HG02840 (cell line): ENCODE results near the gene RAB30.
"Not testable (repeated sequence)": the region's sequence is repeated elsewhere in the genome, so short reads cannot be mapped to it uniquely, and the experiment has no call there.

Source experiments
- ATAC-seq: cut with Tn5 transposase; IDR thresholded peaks from one replicate; pipeline ENCODE4 v1.9.1; 2021; ENCODE audit warnings: mild to moderate bottlenecking, moderate library complexity, moderate number of reproducible peaks; ENCODE audit not compliant: unreplicated experiment, low FRiP score

The RAB30 gene

DNA sequence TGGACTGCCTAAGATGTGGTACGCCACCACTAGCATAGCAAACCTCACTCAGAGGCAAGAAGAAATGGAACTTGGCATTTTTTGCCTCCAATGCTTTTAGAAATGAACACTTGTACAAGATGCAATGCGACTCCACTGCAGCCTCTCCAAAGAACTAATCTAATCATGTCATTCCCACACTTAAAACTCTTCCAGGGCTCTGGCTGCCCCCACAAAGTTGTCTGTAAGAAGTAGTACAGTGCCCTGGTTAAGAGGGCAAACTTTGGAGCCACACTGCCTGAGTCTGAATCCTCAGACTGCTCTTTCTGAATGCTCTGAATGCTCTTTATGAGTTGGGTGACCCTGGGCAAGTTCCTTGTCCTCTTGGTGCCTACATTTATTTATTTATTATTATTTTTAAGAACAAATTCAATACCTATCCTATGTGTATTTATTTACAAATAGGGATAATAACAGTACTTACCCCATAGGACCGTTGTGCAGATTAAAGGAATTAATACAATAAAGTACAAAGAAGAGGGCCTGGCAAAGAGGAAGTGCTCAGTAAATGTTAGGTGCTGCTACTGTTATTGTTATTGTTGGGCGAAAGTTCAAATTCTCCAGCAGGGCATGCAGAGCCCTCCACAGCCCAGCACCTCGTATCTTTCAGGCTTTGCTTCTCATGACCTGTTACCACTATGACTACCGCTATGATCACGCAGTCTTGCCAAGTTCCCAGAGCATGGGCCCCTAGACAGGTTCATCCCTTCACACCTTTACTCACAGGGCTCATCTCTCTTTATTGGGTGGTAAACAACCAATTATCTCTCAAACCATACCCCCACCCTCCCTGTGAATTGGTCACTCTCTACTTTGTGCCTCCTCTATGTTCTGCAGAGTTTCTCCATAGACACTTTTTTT is 59.3 kb downstream of the RAB30 start:
- no peak for ATAC-seq

DNA sequence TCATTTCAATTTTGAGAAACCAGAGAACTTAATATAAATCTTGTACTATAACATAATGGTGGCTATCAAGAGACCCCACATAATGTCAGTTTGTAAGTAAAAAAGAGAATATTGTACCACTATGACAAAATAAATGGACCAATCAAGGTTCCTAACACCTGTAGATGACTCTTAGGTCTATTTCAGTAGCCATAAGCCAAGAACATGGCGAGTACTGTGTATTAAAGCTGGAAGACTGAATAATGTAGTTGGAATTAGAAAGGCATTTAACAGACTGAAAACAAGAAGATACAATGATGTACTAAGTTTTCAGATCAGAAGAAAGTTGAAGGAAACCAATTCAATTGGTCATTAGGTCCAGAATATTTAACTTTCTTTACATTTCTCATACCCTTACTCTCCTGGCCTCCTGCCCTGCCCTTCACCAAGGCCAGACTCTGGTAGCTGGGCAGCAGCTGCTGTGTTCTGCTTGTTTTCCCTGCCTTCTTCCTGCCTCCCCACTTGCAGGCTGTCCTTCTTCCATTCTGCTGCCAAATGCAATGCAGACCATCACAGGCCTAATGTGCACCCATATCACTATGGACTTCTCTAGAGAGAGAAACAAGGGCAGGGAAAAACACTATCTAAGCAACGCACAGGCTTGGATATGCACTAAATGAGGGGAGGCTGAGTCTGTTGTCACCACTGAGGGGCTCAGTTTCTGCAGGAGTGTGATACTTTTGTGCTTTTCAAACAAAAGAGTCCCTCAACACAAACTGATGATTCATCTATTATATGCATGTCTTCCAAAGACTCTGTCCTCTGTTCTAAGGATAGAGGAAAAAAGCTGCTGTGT is 60.1 kb downstream of the RAB30 start:
- ATAC-seq = no peak

DNA sequence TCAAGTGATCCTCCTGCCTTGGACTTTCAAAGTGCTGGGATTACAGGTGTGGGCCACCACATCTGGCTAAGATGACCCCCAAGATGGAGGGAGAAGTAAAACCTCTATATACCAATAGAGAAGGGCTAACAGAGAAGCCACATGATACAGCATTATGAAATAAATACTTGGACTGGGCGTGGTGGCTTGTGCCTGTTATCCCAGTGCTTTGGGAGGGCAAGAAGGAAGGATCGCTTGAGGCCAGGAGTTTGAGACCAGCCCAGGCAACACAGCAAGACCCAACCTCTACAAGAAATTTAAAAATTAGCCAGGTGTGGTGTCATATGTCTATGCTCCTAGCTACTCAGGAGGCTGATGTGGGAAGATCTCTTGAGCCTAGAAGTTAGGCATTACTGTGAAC is 61.7 kb downstream of the RAB30 start:
- no peak for ATAC-seq

DNA sequence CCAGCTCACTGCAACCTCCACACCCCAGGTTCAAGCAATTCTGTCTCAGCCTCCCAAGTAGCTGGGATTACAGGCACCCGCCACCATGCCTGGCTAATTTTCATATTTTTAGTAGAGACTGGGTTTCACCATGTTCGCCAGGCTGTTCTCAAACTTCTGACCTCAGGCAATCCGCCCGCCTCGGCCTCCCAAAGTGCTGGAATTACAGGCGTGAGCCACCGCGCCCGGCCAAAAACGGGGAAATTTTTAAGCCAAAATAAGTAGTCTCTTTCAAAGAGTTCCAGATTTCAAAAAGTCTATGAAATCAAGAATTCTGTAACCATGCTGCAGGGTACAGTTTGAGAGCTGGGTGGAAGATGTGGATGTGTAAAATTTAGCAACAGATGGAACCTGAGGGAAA is 62.6 kb downstream of the RAB30 start:
- not testable (repeated sequence) for ATAC-seq

DNA sequence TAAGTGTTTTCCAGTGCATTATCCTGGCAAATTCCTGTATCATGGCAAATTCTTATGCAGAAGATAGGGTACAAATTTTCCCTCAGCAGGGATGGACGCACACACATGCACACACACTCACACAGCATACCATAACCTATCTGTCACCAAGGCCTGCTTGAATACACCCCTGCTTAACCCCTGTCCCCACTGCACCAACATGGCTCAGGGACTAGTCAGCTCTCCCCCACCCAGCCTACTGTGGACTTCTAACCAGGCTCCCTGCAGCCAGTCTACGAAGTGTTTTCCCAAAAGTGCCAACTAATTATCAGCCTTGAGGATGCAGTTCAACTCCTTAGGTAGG is 63.1 kb downstream of the RAB30 start:
- no peak for ATAC-seq

DNA sequence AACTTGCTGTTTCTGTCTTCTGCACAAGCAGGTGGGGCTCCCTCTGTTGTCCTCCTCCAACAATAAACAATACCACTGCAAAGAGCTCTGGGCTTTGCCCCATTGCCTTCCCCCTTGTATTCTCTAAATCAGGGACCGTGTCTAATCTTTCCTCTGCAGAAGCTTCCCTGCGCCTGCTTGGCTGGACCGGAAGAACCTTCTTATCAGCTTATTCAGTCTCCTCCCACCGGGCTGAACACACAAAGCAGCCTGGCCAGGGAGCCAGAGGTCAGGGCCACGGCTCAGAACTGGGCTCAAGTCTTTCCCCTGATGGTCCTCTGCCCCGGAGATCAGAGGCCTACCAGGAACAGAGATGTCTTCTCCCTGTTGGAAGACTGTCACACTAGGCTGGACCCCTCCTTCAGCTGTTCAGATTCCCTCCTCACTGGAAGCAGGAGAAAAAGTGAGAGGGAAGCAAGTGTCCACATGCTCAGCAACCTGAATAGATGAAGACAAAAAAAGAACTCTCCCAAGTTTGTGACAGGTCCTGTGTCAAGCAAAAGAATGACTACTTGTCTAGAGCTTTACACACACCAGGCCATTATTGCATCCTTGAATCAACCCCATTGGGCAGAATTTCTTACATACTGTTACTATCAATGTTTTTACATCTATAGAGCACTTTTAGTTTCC is 63.7 kb downstream of the RAB30 start:
- no peak for ATAC-seq

DNA sequence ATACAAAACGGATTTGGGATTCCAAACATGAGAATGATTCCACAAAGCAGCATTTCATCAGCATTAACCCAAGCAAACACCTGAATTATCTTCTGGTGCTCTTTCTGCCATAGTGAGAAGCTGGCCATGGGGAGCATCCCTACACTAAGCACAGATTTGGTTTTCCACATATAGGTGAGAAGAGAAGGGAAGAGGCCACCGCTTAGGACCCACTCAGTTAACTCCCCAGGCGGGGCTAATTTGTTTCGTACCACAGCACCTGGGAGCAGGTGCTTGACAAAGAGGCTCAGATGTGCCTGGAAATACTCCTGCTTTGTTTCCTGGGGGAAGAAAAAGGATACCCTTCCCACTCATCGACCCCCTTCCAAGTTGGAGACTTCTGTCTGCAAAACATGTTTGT is 64.2 kb downstream of the RAB30 start:
- no peak for ATAC-seq

DNA sequence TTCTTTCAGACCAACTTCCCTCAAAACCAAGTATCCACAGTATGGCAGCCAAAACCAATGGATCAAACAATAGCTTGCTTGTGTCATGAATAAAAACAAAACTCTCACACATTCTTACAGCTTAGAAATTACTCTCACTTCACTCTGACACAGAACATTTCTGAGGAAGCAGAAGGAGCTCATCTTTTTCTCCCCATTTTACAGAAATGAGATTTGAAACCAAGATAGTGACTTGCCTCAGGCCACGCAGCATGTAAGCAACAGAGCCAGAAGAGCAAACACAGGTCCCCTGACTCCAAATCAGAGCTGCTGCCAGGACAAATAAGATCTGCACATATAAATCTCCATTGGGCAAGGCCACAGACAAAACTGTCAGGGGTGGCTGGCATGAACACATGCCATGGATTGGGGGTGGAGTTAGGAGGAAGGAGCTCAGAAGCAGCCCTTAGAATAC is 64.8 kb downstream of the RAB30 start:
- ATAC-seq = peak; percentile 55

DNA sequence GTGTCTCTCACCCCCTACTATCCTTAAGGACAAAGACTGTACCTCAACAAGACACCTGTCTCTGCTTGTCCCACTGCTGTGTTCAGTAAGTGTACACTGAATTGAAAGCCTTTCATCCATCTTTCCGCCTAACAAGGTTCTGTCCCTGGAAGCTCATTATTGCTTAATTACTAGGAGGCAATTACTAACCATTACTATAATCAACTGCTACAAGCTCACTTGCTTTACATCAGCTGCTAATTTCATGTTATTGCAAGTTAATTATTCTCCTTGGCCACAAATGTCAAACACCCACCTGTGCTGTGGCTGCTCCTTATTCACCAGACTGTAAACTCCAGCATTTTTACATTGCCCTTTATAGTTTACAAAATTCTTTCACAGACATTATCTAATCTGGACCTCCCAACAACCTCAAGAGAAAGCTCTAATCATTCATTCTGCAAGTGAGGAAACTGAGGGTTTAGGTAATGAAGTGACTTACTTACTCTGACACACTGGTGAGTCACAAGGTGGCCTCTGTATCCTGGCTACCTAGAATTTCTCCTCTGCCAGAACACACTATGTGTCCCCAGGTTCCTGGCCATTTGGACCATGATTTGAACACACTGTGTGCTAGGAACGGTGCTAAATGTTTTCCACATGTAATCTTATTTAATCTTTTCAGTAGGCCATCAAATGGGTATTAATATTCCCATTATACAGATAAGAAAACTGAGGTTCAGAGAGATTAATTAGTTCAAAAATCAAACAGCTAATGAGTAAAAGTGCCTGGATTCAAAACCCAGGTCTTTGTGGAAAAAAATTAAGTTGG is 66.7 kb downstream of the RAB30 start:
- no peak for ATAC-seq

DNA sequence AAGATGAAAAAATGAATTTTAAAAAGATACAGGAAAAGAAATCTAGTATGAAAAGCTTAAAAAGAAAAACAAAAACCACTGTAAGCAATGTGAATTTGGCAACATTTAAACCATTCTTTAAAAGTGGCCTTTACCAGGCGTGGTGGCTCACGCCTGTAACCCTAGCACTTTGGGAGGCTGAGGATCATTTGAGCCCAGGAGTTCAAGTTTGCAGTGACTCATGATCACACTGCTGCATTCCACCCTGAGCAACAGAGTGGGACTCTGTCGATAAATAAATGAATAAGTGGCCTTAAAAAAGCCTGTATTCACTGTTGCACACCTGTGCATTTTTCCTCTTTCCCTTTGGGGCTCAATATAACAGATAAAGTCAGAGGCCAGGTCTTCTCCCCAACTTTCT is 69.2 kb downstream of the RAB30 start:
- no peak for ATAC-seq

DNA sequence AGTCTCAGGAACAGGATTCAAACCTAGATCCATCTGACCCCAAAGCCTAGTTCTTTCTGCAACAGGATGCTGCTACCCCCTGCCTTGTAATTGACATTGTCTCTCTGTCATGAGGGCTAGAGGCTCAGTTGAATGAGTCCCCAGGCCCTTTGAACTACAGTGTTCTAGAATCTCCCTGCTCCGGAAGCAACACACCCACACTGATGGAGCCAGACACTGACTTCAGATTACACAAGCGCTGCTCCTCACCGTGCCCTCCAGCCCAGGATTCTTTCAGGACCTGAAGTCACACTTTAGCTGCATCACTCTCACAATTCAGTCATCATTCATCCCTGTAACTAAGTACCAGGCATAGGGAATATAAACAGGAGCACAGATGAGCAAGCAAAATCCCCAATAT is 69.6 kb downstream of the RAB30 start:
- no peak for ATAC-seq

DNA sequence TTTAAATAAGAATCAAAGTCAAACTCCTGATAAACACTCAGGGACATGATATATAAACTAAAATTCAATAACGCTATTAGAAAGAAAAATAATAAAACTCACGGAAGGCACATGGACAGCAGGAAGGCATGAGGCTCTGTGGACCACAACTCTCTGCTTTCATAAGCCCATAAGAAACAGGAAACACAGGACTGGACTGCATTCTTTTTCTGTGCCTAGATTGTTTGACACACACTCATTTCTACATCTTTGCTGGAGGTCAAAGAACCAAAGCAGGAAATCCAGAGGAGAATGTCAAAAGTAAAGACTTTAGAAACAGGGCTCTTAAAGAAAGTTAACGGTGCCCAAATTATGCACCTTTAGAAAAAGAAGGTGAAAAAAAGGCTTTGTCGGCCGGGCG is 71.3 kb downstream of the RAB30 start:
- no peak for ATAC-seq

DNA sequence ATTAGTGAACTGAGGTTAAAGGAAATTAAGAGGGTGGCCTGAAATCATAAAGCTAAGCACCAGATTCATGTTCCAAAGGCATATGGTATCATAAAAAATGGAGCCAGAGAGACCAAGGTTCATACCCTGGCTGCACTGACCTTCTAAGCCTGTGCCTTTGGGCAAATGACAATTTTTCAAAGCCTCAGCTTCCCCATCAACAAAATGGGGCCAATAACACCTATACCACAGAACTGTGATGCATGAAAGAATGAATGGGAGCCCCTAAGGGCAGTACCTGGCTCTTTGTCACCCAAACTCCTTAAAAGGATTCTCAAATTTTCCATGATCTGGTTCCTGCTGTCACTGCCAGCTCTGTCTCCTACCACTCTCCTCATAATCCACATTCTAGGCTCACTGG is 72.5 kb downstream of the RAB30 start:
- ATAC-seq = no peak

DNA sequence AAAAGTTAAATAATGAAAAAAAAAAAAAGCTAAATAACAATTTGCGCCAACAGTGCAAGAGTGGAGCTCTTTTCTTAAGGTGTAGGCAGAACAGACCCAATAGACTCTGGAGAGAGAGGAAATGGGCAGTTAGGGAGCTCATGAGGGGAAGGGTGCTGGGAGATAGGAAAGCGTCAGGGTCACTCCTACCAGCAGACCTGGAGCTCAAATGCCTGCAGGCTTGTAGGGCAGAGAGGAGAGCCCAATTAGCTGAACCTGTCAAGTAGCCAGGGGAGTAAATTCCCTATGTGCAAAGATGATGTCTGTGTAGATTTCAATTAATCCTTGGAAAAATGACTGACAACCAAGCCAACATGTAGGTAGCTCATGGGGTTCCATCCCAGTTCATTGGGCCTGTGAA is 73.0 kb downstream of the RAB30 start:
- no peak for ATAC-seq

DNA sequence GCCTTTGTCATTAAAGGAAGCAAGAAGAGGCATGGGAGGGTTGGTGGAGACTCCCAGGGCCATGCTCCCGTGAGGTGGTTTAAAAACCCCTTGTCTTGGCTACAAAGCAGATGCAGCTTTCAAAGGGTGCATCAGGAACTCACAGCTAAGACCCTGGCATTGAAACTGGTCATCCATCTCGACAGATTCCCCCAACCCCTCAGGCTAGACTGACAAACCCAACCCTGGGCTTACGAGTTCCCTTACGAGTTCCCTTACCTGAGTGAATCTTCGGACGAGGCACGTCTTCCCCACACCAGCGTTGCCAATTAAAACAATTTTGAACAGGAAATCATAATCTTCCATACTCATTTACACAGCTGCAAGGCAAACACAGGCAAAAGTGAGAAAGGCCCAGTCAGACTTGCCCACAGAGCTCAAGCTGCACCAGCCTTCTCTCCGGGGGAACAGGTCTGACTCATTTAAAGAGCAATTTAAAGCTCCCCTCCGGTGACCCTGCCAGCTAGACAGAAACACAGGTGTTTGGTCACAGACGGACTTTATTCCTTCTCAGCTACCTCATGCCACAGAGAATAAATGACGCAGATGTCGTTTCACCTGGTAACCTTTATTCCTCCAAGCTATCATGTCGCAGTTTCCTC is 74.6 kb downstream of the RAB30 start:
- ATAC-seq = peak; percentile 87

DNA sequence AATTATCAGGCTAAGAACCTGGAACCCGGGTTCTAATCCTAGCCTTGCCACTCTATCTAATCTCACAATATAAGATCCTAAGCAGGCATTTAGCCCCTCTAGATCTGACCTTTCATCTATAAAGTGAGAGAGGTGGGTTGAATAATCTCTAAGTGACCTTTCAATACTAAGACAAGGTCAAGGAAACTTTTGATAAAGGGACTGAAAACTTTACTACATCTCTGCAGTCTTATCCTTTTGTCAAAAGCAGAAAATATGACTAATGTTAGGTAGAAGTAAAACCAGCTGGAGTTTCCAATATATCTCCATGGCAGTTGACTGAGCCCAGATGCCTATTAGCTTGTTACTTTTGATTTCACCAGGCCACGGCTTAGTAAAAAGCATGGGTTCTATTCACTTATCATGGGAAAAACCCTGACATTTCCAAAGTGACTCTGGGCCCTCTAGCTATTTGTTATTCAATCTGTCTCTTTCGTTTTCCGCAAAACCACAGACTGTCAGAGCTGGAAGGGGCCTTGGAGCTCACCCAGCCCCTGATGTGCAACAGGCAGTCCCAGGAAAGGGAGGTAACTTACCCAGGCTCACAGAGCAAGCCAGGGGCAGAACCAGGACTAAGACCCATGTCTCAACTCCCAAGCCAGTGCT is 75.8 kb downstream of the RAB30 start:
- no peak for ATAC-seq

DNA sequence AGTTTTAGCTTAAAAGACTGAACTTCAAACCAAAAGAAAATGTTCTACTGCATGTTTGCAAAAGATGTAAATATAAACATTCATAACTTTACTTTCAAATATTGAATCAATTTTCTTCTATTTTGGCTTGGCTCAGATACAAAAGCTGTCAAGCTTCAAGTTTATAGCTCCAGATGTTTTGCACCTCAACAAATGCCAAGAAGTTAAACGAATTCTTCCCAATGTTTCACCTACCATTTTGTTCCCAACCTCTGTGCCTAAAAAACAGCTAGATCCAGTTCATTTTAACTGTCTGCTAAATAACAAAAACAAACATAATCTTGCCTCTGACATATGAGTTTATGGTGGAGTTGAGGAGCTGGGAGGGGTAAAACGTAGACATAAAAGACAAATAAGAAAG is 76.5 kb downstream of the RAB30 start:
- ATAC-seq = no peak

DNA sequence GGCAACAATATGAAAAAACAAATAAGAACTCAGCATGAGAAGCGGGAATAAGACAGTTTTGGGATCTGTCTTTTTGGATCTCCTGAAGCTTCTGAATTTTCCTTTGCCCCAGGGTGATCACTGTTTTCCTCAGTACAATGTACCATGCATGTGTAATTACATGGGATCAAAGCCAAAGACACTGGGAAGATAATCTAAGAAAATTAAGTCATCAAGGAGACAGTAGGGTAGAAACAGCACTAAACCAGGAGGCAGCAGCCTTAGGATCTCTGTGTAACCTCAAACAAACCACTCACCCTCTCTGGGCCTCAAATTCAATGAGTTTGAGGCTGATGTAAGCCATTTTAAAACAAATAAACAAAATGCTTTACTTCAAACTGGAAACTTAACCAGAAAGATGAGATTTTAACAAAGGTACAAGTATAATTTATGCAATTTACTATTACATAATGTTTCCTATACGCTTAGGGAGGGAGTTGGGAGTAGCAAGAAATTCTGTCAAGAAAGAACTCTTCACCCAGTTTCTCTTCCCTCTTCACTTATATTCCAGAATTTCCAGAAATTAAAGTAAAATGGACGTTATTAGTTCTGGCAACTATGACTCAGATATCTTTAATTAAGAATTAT is 77.0 kb downstream of the RAB30 start:
- no peak for ATAC-seq

DNA sequence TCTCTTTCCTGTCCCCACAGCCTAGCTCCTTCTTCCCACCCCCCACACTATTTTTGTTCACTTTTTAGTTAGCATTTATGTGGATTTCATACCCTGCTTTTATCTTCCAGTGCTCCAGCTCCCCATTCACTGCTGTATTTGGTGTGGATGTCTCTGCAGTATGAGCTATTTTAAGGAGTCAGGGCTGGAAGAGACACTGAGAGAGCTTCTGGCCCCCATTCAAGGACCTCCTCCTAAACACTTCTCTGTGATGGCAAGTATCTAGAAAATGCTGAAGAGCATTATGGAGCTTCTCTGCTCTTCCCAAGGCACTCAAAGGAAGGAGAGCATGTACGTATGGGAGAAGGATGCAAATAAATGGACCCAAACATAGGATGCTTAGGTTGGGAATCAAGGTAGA is 79.5 kb downstream of the RAB30 start:
- no peak for ATAC-seq
